ENCODE results near the gene EML3. TPM values are rescaled to one million over a fixed set of nuclear protein-coding genes. Genes with fewer than 3 reads are reported as not detected.

EML3 gene
- total RNA-seq, 4 donors from 2014 or later = 64.9 to 138 (median 93.9) TPM

- peak overlapping the region; percentile 79 to 99 (median 98) for H3K27ac ChIP-seq
- H3K4me3 ChIP-seq = peak overlapping the region; percentile 79 to 99 (median 85)
- 45 to 60% methylated on average over 11 to 12 of the region's 13 CpGs for WGBS, 2 donors
- H3K36me3 ChIP-seq = peaks cover 0 to 47% (median 4%) of the 10 kb centered on the region in 3 donors
- H3K9me3 ChIP-seq = no peaks in the 10 kb centered on the region
- H3K27me3 ChIP-seq = no peaks in the 10 kb centered on the region
- TF ChIP-seq POLR2A (IDR thresholded peaks at IDR 0.05) = no peak
- peaks cover 4 to 63% (median 28%) of the 10 kb centered on the region in 4 donors for H3K4me1 ChIP-seq
- DNase-seq (ENCODE audit: low spot score in 2 of 2) = no peak
Observed at GRCh38 chr11:62603072-62603408, 9.5 kb downstream of the EML3 start.

- no peaks in the 10 kb centered on the region for H3K27me3 ChIP-seq
- WGBS, 2 donors = 3 to 5% methylated on average over 47 to 61 of the region's 96 CpGs
Observed at GRCh38 chr11:62602141-62603071, 10.2 kb downstream of the EML3 start.

GRCh38 chr11:62601372-62602140, 11.0 kb downstream of the EML3 start, which contains the start of gene MTA2:
Gene MTA2, minus strand, starts transcription at chr11:62601865. Its CDS starts 415 bp downstream, at chr11:62601450.
- no peaks in the 10 kb centered on the region for H3K9me3 ChIP-seq
- TF ChIP-seq POLR2A (IDR thresholded peaks at IDR 0.05) (peak; percentile 60 to 75), CTCF (IDR thresholded peaks at IDR 0.05) (peak in 1 of 5 experiments; percentile 22), EP300 (IDR thresholded peaks at IDR 0.05) (peak; percentile 31 to 85)
- H3K27ac ChIP-seq = peak within 1 kb of the TSS; percentile 79 to 99 (median 98)
- peaks cover 4 to 68% (median 28%) of the 10 kb centered on the region in 4 donors for H3K4me1 ChIP-seq
- WGBS, 2 donors = 0 to 1% methylated on average over 27 to 43 of the region's 83 CpGs
- DNase-seq (ENCODE audit: low spot score in 2 of 2) = peak; percentile 97 to 98
- peak within 1 kb of the TSS; percentile 79 to 99 (median 85) for H3K4me3 ChIP-seq
- no peaks in the 10 kb centered on the region for H3K27me3 ChIP-seq
- peaks cover 1 to 47% (median 8%) of the 10 kb centered on the region in 3 donors for H3K36me3 ChIP-seq

More at GRCh38 chr11:62602141-62603071, 10.2 kb downstream of the EML3 start:
- peaks cover 0 to 47% (median 8%) of the 10 kb centered on the region in 3 donors for H3K36me3 ChIP-seq
- peak; percentile 55 to 62 for DNase-seq (ENCODE audit: low spot score in 2 of 2)
- H3K4me1 ChIP-seq = peaks cover 4 to 63% (median 28%) of the 10 kb centered on the region in 4 donors
- H3K4me3 ChIP-seq = peak overlapping the region; percentile 79 to 99 (median 85)
- TF ChIP-seq CTCF (IDR thresholded peaks at IDR 0.05) (peak in 3 of 5 experiments; percentile 15 to 66 (median 19)), EP300 (IDR thresholded peaks at IDR 0.05) (peak in 1 of 2 donors; percentile 79), POLR2A (IDR thresholded peaks at IDR 0.05) (peak in 1 of 2 donors; percentile 56)
- no peaks in the 10 kb centered on the region for H3K9me3 ChIP-seq
- peak overlapping the region; percentile 79 to 99 (median 98) for H3K27ac ChIP-seq

- TF ChIP-seq CTCF (IDR thresholded peaks at IDR 0.05) (no peak), POLR2A (IDR thresholded peaks at IDR 0.05) (no peak), EP300 (IDR thresholded peaks at IDR 0.05) (no peak)
- H3K27me3 ChIP-seq = no peaks in the 10 kb centered on the region
- H3K9me3 ChIP-seq = no peaks in the 10 kb centered on the region
- peaks cover 5 to 47% (median 11%) of the 10 kb centered on the region in 3 donors for H3K36me3 ChIP-seq
- H3K27ac ChIP-seq = peak overlapping the region; percentile 79 to 99 (median 98)
- 1% methylated on average over 23 of the region's 30 CpGs; no CpG with 5 or more reads in 1 of the 2 donors for WGBS, 2 donors
- H3K4me3 ChIP-seq = peak overlapping the region; percentile 79 to 99 (median 85)
- peaks cover 4 to 68% (median 28%) of the 10 kb centered on the region in 4 donors for H3K4me1 ChIP-seq
- DNase-seq (ENCODE audit: low spot score in 2 of 2) = no peak
Observed at GRCh38 chr11:62601122-62601371, 11.5 kb downstream of the EML3 start.

- peaks cover 4 to 67% (median 28%) of the 10 kb centered on the region in 4 donors for H3K4me1 ChIP-seq
Observed at GRCh38 chr11:62600367-62601121, 12.0 kb downstream of the EML3 start.

More at GRCh38 chr11:62600367-62601121, 12.0 kb downstream of the EML3 start:
- Histone ChIP-seq H3K9me3 (no peaks in the 10 kb centered on the region), H3K27ac (peak overlapping the region; percentile 79 to 99 (median 98)), H3K27me3 (no peaks in the 10 kb centered on the region), H3K36me3 (peaks cover 5 to 47% (median 16%) of the 10 kb centered on the region in 3 donors), H3K4me3 (peak overlapping the region; percentile 79 to 99 (median 85))
- DNase-seq (ENCODE audit: low spot score in 2 of 2) = no peak
- TF ChIP-seq POLR2A (IDR thresholded peaks at IDR 0.05) = no peak
- no peak for TF ChIP-seq CTCF (IDR thresholded peaks at IDR 0.05)
- no peak for TF ChIP-seq EP300 (IDR thresholded peaks at IDR 0.05)
- 0 to 1% methylated on average over 21 to 24 of the region's 26 CpGs for WGBS, 2 donors
